GM19468 (cell line): ENCODE measurements around the gene CDA.

Source experiments
- ATAC-seq: cut with Tn5 transposase; IDR thresholded peaks from one replicate; pipeline ENCODE4 v1.9.1; 2021; ENCODE audit warnings: mild to moderate bottlenecking, moderate library complexity, moderate number of reproducible peaks; ENCODE audit not compliant: unreplicated experiment; ENCODE audit errors: extremely low read depth

Gene CDA

DNA sequence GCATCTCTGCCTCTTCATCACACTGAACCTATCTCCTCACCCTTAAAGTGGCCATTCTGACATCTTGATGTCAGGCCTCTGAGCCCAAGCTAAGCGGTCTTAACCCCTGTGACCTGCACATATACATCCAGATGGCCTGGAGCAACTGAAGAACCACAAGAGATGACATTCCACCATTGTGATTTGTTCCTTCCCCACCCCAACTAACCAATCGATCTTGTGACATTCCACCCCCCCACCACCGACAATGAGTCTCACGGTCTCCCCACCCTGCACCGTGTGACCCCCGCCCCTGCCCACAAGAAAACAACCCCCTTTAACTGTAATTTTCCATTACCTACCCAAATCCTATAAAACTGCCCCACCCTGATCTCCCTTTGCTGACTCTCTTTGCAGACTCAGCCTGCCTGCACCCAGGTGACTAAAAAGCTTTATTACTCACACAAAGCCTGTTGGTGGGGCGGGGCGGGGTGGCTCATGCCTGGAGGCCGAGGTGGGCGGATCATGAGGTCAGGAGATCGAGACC is 23.4 kb downstream of the CDA start:
- ATAC-seq: no peak

DNA sequence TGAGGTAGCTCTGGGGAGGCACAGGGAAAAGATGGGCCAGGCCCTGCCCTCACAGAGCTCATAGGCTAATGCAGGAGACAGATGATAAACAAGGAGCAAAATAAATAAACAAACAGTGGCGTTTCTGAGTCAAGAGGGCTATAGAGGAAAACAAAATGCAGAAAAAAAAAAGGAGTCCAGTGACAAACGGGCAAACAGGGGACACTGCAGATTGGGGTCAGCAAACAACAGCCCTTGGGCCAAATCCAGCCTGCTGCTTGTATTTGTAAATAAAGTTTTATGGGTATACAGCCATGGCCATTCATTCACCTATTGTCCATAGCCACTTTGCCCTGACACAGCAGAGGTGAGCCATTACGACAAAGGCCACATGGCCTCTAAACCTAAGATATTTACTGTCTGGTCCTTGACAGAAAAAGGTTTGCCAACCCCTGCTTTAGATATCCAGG is 25.3 kb downstream of the CDA start:
- ATAC-seq: no peak

DNA sequence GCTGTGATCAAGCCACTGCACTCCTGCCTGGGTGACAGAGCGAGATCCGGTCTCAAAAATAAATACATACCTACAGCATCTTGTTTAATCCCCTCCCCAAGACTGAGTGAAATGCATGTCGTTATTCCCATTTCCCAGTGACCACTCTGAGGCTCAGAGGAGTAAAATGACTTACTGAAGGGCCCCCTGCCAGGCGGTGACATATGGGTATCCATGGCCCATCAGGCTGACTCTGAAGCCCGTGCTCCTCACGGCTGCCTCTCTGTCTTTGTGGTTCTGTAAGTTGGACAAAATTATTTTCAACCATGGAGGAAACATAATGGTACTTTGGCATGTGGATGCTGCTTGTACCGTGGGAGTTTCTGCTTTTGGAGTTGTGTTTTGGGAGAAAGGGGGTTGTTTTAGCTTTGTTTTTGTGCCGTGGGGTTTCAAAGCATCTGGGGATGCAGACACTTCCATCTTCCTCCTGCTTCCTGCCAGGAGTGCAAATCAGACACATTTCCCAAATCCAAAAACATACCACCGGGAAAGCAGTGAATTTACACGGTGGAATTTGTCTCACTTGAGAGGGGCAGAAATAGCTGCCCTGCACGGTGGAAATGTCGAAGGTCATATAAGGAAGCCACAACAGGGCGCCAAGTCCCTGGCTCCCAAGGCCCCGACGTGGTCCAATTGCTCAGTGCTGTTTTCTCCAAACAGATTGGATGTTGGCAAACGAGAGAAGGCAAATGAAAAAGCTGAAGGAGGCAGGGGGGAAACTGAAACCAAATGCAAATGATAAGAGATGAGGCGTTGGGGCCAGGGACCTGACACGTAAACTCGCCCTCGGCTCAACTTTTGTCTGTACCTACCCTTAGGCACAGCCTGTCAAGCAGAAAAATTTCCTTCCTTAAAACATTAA is 27.3 kb downstream of the CDA start:
- no peak for ATAC-seq

DNA sequence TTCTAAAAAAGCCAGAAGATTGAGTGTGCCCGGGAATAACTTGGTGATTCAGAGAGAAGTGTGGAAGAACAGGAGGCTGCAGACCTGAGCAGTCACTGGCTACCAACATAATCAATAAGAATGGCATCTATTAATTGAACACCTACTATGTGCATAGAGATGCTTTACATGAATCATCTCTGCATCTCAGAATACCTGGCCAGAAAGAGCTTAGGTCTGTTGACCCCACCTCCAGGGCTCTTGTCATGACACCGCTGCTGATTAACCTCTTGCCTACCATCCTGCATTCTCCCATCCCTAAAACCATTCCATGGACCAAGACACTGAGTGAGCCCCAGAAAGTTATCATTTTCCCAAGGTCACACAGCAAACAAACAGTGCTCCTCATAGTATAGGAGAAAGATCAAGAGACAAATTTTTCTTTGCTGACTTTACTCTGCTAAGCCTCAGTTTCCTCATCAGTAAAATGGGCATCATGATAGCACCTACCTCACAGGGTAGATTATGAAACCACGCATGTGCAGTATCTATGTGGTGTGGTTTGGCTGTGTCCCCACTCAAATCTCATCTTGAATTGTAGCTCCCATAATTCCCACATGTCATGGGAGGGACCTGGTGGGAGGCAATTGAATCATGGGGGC is 28.1 kb downstream of the CDA start:
- ATAC-seq: no peak

DNA sequence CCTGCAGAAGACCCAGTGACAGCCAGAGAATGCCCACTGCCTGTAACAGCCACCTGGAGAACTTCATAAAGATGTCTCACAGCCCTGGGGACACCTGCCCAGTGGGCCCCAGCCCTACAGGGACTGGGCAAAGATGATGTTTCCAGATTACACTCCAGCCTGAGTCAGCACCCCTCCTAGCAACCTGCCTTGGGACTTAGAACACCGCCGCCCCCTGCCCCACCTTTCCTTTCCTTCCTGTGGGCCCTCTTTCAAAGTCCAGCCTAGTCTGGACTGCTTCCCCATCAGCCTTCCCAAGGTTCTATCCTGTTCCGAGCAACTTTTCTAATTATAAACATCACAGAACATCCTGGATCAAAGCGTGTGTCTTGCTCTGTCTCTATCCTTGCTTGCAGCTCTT is 29.7 kb downstream of the CDA start:
- no peak for ATAC-seq

DNA sequence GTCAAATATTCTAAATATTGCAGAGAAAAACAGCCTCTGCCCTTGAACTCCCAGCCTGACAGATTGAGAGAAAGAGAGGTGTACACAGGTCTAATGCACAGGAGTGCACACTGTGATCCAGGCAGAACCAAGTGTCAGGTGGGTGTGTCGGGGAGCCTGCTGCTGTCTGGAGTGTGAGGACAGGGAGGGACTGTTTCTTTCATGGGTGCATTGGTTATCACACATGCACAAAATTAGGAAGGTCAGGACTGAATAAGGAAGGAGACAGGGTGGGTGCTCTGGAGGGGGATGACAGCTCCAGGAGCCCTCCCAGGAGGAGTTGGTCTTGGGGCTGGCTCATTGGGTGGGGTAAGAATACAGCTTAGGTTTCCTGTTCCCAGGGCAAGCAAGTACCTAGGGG is 31.1 kb downstream of the CDA start:
- no peak for ATAC-seq

DNA sequence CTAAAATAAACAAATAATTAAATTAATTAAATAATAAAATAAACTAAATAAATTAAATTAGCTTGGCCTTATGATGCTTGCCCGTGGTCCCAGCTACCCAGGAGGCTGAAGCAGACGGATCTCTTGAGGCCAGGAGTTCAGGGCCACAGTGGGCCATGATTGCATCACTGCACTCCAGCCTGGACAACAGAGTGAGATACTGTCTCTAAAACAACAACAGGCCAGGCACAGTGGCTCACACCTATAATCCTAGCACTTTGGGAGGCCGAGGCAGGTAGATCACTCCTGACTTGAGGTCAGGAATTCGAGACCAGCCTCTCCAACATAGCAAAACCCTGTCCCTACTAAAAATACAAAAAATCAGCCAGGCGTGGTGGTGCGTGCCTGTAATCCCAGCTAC is 32.1 kb downstream of the CDA start:
- ATAC-seq: no peak

DNA sequence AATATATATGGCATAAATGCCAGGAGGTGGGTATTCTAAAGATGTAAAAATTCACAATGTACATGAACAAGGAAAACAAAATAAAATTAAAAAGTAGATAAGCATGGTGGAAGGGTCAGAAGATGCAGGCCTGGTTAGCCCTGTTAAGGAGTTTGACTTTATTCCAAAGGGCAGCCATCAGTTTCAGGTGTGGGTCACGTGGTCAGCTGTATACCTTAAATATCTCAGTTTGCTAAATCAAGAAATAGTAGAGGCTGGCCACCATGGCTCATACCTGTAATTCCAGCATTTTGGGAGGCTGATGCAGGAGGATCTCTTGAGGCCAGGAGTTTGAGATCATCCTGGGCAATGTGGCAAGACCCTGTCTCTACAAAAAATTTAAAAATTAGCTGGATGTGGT is 35.8 kb downstream of the CDA start:
- no peak for ATAC-seq

DNA sequence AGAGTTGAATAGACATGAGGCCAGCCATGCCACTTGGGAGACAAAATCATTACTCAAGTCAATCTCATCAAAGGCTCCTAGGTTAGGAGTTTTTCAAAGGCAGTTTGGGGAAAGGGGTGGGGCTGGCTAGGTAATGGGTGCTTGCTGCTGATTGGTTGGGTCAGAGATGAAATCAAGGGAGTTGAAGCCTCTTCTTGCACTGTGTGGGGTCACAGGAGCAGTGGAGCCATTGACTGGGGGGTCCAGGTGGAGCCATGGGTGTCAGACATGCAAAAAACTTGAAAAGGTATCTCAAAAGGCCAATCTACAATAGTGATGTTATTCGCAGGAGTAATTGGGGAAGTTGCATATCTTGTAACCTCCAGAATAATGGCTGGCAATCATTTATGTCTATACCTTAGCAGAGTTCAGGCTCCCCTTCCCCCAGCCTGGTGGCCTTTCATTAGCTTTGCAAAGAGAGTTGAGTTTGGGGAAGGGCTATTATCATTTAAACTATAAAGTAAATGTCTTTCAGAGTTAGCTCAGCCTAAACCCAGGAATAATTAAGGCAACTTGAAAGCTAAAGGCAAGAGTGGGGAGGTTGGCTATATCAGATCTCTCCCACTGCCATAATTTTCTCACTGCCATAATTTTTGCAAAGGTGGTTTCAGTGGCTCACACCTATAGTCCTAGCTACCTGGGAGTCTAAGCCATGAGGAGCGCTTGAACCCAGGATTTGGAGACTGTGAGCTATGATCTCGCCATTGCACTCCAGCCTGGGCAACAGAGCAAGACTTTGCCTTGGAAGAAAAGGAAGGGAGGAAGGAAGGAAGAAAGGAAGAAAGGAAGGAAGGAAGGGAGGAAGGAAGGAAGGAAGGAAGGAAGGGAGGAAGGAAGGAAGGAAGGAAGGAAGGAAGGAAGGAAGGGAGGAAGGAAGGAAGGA is 36.5 kb downstream of the CDA start:
- ATAC-seq: no peak

DNA sequence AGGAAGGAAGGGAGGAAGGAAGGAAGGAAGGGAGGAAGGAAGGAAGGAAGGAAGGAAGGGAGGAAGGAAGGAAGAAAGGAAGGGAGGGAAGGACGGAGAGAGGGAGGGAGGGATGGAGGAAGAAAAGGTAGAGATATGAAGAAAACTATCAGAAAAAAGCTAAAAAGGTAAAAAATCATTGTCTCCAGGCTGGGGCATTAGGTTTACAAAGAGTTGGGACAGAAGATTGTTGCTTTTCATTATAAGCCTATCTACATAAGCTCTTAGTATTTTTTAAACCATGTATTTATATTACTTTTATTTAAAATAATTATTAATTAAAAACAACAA is 37.2 kb downstream of the CDA start:
- no peak for ATAC-seq

DNA sequence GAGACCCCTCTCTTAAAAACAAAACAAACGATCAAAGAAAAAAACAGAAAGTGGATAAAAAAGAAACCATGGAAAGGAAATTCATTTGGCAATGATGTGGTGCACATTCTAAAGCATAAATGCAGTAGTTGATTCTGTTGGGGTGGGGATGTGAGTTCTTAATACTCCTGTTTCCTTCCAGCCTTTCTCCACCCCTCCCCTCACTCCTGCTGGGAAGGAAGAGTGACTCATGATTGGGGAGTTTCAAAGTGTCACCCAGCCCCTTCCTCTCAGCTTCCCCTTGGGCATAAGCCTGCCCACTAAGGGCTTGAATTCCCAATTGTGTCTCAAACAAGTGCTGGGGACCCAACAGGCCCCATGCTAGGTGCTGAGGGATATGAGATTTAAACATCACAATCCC is 37.6 kb downstream of the CDA start:
- no peak for ATAC-seq

DNA sequence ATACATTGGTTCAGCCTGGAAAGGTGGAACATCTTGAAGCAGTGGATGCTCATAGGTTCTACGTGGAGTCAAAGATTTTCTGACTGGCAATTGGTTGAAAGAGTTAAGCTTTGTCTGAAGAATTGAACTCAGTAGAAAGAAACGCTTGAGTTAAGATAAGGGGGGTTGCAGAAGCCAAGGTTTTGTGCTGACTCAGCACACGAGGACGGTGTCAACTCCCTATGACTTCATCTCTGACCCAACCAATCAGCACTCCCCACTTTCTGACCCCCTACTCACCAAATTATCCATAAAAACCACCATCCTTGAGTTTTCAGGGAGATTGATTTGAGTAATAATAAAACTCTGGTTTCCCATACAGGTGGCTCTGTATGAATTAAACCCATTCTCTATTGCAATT is 41.8 kb downstream of the CDA start:
- no peak for ATAC-seq

DNA sequence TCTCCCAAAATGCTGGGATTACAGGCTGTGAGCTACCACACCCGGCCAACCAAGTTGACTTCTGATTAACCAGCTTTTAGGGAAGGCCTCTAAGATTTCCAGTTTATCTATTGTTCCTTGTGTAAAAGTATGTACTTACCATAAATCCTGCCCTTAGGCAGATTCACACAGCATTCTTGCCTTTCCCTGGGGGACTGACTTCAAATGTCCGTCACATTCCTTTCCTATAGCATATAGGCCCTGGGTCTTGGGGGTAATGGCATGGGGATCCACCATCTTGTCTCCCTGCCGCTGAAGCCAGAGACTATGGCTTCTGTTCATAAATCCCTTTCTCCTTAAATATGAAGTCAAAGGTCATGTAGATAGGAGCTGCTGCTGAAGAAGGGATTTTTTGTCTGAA is 43.5 kb downstream of the CDA start:
- ATAC-seq: no peak

DNA sequence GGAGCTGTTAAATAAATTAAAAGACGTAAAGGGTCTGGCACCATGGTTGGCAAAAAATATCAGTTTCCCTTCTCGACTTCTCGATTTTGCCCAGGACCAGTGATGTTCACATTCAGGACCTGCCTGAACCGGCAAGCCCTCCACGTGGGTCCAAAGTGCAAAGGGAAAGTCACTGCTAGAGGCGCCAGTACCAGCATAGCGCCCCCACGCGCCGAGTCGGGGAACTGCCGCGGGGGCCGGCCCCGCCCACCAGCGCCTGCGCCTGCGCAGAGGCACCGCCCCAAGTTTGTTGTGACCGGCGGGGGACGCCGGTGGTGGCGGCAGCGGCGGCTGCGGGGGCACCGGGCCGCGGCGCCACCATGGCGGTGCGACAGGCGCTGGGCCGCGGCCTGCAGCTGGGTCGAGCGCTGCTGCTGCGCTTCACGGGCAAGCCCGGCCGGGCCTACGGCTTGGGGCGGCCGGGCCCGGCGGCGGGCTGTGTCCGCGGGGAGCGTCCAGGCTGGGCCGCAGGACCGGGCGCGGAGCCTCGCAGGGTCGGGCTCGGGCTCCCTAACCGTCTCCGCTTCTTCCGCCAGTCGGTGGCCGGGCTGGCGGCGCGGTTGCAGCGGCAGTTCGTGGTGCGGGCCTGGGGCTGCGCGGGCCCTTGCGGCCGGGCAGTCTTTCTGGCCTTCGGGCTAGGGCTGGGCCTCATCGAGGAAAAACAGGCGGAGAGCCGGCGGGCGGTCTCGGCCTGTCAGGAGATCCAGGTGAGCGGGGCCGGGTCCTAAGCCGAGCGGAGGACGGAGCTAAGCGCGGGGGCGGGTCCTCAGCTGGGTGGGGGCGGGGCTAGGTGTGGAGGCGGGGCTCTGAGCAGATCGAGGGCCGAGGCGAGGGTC is 44.5 kb downstream of the CDA start, which contains the start of gene PINK1:
Gene PINK1 (plus strand): TSS at position 269 of the 875 bp plus-strand sequence. CDS start 91 bp downstream, at position 360.
- ATAC-seq: peak; percentile 30

DNA sequence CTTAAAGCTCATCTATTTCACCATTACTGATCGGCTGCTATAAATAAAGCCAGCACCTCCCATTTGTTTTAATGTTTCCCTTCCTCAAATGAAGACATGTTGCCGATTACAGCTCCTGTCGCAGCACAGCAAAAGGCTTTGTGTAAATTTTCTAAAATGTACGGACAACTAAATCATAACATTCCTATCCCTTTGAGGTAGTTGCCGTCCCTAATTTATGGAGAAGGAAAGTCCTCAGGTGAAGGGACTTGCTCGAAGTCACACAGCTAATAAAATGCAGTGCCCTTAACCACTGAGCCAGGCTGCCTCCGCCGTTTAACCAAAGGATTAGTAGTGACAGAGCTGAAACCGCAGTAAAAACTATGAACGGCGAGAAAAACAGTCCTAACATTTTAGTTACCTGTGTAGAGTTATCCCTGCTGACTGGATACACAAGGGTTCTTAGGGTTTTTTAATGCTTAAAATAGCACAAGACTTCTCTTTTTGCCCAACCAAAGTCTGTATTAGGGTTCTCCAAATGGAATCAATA is 45.2 kb downstream of the CDA start:
- no peak for ATAC-seq

DNA sequence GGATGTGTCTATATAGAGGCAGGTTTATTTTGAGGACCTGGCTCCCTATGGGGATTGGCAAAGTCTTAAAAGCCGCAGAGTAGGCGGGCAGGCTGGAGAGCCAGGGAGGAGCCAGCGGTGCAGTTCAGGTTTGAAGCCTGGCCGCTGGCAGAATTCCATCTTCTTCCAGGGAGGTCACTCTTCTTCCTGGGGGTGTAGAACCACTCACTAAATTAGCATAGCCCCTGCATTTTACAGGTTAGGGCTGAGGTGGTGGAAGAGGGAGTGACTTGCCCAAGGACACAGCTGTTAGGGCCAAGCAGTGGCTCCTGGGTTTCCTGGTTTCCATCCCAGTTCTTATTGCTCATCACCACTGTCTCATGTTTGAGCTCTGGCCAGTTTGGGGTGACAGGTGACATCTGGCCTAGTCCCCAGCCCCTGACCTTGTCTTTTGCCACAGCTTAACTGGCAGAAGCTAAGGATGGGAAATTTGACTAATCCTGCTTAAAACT is 45.7 kb downstream of the CDA start:
- ATAC-seq: no peak

DNA sequence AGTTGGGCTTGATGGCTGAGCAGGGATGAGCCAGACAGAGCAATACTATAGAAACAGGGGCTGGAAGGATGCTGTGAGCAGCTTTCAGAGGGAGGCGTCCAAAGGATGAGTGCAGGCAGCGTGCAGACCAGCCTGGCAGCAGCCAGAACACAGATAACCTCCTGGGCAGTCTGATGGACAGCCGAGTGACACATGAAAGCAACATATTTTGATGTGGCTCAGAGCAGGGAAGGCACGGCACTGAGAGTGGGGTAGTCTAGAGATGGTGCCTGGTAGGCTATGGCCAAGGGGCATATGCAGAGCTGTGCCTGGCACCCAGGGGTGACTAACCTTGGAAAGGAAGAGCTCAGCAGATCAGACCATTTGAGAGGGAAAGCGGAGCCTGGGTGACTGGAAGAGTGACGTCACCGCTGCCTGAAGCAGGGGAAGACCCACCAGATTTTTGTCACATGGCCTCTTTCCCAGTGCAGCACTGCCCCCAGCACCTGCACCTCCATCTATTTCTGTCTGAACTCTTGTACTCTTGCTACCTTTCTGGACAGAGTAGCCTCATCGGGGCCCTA is 48.0 kb downstream of the CDA start:
- ATAC-seq: no peak

DNA sequence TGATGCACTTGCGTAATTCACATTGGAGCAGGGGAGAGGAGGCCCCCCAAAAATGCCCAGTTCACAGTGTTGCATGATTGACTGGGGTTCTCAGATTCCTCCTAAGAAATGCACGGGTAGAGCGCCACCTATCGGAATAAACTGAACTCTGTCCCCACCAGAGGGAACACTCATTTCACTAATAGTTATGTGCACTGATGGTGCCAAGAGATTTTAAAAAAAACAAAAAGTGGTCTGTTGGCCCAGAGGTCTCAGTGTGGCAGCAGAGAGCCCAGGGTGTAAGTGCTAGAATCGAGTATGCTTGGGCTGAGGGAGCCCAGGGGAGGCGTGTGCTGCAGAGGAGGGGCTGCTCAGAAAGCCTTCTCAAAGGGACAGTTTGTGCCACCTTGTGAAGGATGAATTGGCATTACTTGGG is 51.3 kb downstream of the CDA start:
- no peak for ATAC-seq

DNA sequence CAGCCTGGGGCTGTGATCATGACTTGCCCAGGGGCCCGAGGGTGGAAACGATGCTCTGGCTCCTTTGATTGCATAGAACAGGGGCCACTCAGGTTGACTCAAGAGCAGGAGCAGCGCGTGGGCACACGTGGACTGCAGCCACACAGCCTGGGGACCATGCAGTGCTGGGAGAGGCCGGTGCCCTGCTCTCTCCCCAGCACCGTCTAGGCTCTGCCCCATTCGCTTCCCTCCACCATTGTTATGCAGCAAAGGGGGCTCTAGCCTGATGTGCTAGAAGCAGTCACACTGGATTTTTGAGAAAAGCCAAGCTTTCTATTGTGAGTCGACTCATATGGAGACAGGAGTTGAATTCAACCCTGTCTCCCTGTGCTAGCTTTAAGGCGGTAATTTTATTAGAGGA is 53.1 kb downstream of the CDA start:
- ATAC-seq: no peak
